H9 (cell line): ENCODE data around the gene MTA3. TPM values are rescaled to one million over a fixed set of nuclear protein-coding genes. Genes with fewer than 3 reads are reported as not detected.
"Not testable (repeated sequence)": the region's sequence is repeated elsewhere in the genome, so short reads cannot be mapped to it uniquely, and the experiment has no call there.

Experiments
- DNase-seq: peaks from one replicate; pipeline ENCODE4 v3.0.0-alpha.2; 2017
- H2AFZ ChIP-seq: one replicate; pipeline ENCODE4 v1.6.1; 2013; ENCODE audit warnings: mild to moderate bottlenecking, low read length, control low read depth, moderate library complexity
- H2AK5ac ChIP-seq: 2 replicates; pipeline ENCODE4 v1.6.1; 2013; ENCODE audit warnings: low read length, control low read depth, mixed read lengths; ENCODE audit not compliant: insufficient read length
- H2BK120ac ChIP-seq: one replicate; pipeline ENCODE4 v1.6.1; 2013; ENCODE audit warnings: low read depth, mild to moderate bottlenecking, low read length, control low read depth, inconsistent platforms; ENCODE audit not compliant: poor library complexity, severe bottlenecking
- H2BK12ac ChIP-seq: 2 replicates; pipeline ENCODE4 v1.6.1; 2013; ENCODE audit warnings: low read length, control low read depth, mixed read lengths, low read depth; ENCODE audit not compliant: insufficient read length
- H2BK15ac ChIP-seq: 2 replicates; pipeline ENCODE4 v1.6.1; 2013; ENCODE audit warnings: low read depth, low read length, control low read depth
- H2BK20ac ChIP-seq: one replicate; pipeline ENCODE4 v1.6.1; 2013; ENCODE audit warnings: low read depth, mild to moderate bottlenecking, low read length, control low read depth, inconsistent platforms; ENCODE audit not compliant: poor library complexity, severe bottlenecking
- H2BK5ac ChIP-seq: 2 replicates; pipeline ENCODE4 v1.6.1; 2013; ENCODE audit warnings: low read length, control low read depth, mixed read lengths; ENCODE audit not compliant: insufficient read length
- H3K14ac ChIP-seq: 2 replicates; pipeline ENCODE4 v1.6.1; 2013; ENCODE audit warnings: low read length, control low read depth; ENCODE audit not compliant: insufficient read depth
- H3K18ac ChIP-seq: 2 replicates; pipeline ENCODE4 v1.6.1; 2013; ENCODE audit warnings: low read depth, mild to moderate bottlenecking, mixed read lengths, low read length, control low read depth; ENCODE audit not compliant: insufficient read length
- H3K23ac ChIP-seq: 2 replicates; pipeline ENCODE4 v1.6.1; 2013; ENCODE audit warnings: low read length, control low read depth, mixed read lengths, low read depth; ENCODE audit not compliant: insufficient read length
- H3K23me2 ChIP-seq: 2 replicates; pipeline ENCODE4 v1.6.1; 2013; ENCODE audit warnings: low read depth, mild to moderate bottlenecking, mixed read lengths, low read length, control low read depth; ENCODE audit not compliant: insufficient read length, poor library complexity, severe bottlenecking
- H3K27ac ChIP-seq: 2 replicates; pipeline ENCODE4 v1.5.1; 2013; ENCODE audit warnings: low read length, control low read depth, mixed read lengths, low read depth; ENCODE audit not compliant: insufficient read length
- H3K27me3 ChIP-seq: 2 replicates; pipeline ENCODE4 v1.6.1; 2013; ENCODE audit warnings: low read length, control low read depth, inconsistent platforms; ENCODE audit not compliant: insufficient read depth
- H3K4ac ChIP-seq: 2 replicates; pipeline ENCODE4 v1.6.1; 2013; ENCODE audit warnings: low read depth, mild to moderate bottlenecking, control low read depth, inconsistent platforms, low read length, moderate library complexity
- H3K4me1 ChIP-seq: 2 replicates; pipeline ENCODE4 v1.6.1; 2013; ENCODE audit warnings: low read length, control low read depth, inconsistent platforms; ENCODE audit not compliant: insufficient read depth
- H3K4me2 ChIP-seq: 2 replicates; pipeline ENCODE4 v1.6.1; 2013; ENCODE audit warnings: low read length, control low read depth, mixed read lengths; ENCODE audit not compliant: insufficient read length, insufficient read depth
- H3K56ac ChIP-seq: 2 replicates; pipeline ENCODE4 v1.6.1; 2013; ENCODE audit warnings: low read depth, mild to moderate bottlenecking, mixed read lengths, low read length, control low read depth; ENCODE audit not compliant: insufficient read length
- H3K79me1 ChIP-seq: 2 replicates; pipeline ENCODE4 v1.6.1; 2013; ENCODE audit warnings: low read depth, mild to moderate bottlenecking, moderate library complexity, low read length, control low read depth, inconsistent platforms; ENCODE audit not compliant: insufficient read depth, poor library complexity, severe bottlenecking
- H3K79me2 ChIP-seq: 2 replicates; pipeline ENCODE4 v1.6.1; 2013; ENCODE audit warnings: low read length, control low read depth, inconsistent platforms; ENCODE audit not compliant: insufficient read depth
- H3K9ac ChIP-seq: 2 replicates; pipeline ENCODE4 v1.6.1; 2013; ENCODE audit warnings: low read length, control low read depth, mixed read lengths; ENCODE audit not compliant: insufficient read length; ENCODE audit errors: extremely low read depth
- H3K9me3 ChIP-seq: one replicate; pipeline ENCODE4 v1.6.1; 2013; ENCODE audit warnings: low read depth, low read length, inconsistent platforms; ENCODE audit not compliant: control insufficient read depth
- H3T11ph ChIP-seq: one replicate; pipeline ENCODE4 v1.6.1; 2013; ENCODE audit warnings: mild to moderate bottlenecking, low read length, control low read depth, inconsistent platforms
- H4K20me1 ChIP-seq: one replicate; pipeline ENCODE4 v1.6.1; 2013; ENCODE audit not compliant: control insufficient read depth, insufficient read length, insufficient read depth
- H4K5ac ChIP-seq: 2 replicates; pipeline ENCODE4 v1.6.1; 2013; ENCODE audit warnings: low read depth, mild to moderate bottlenecking, mixed read lengths, low read length, control low read depth; ENCODE audit not compliant: insufficient read length
- H4K8ac ChIP-seq: replicated peaks from 2 replicates; pipeline ENCODE4 v1.6.1; 2013; ENCODE audit warnings: low read length, control low read depth, mixed read lengths, low read depth; ENCODE audit not compliant: insufficient read length
- H4K91ac ChIP-seq: 2 replicates; pipeline ENCODE4 v1.6.1; 2013; ENCODE audit warnings: low read depth, mild to moderate bottlenecking, moderate library complexity, mixed read lengths, low read length, control low read depth; ENCODE audit not compliant: insufficient read length
- H3K27ac Mint-ChIP-seq, 3 experiments: 2 replicates in 2 of 3; 3 replicates in 1 of 3; pipeline ENCODE4 v1.8.0; 2020 to 2021; ENCODE audit warnings: mixed read lengths in 3 of 3, mild to moderate bottlenecking in 1 of 3, moderate library complexity in 1 of 3
- H3K27me3 Mint-ChIP-seq: 2 replicates; pipeline ENCODE4 v1.8.0; 2021; ENCODE audit warnings: low read depth, mild to moderate bottlenecking, moderate library complexity, mixed read lengths
- H3K36me3 Mint-ChIP-seq, 3 experiments: 2 replicates in 2 of 3; 3 replicates in 1 of 3; pipeline ENCODE4 v1.8.0; 2020 to 2021; ENCODE audit warnings: low read depth in 3 of 3, mixed read lengths in 3 of 3; ENCODE audit not compliant: insufficient read depth in 1 of 3
- H3K4me1 Mint-ChIP-seq, 2 experiments: 2 replicates each; pipeline ENCODE4 v1.8.0; 2020; ENCODE audit warnings: mixed read lengths in 2 of 2
- H3K4me3 Mint-ChIP-seq, 2 experiments: 2 replicates in 1 of 2; 3 replicates in 1 of 2; pipeline ENCODE4 v1.8.0; 2020 to 2021; ENCODE audit warnings: mild to moderate bottlenecking in 2 of 2, mixed read lengths in 2 of 2, moderate library complexity in 1 of 2
- H3K9me3 Mint-ChIP-seq, 2 experiments: 2 replicates in 1 of 2; 3 replicates in 1 of 2; pipeline ENCODE4 v1.8.0; 2020; ENCODE audit warnings: mild to moderate bottlenecking in 2 of 2, mixed read lengths in 2 of 2, moderate library complexity in 1 of 2
- WGBS: extraction: QIAGEN DNeasy Blood & Tissue Kit; methylation state at CpG from one replicate; pipeline ENCODE4 v1.1.7; 2013; ENCODE audit warnings: missing lambda C conversion rate, low lambda C conversion rate, mixed read lengths; ENCODE audit not compliant: insufficient read length; ENCODE audit errors: extremely low coverage; 5-methylcytosine and 5-hydroxymethylcytosine counted together
- total RNA-seq: library from RNA; stranded (reverse); gene quantifications from 2 replicates; pipeline ENCODE4 v1.2.1, GENCODE V29; 2021
- TF ChIP-seq, protein P1 (sequence below): fragments of 200-600 bp; sonication (generic); conservative IDR thresholded peaks from 3 replicates; pipeline ENCODE4 v1.8.0; 2021; ENCODE audit warnings: antibody characterized with exemption, mild to moderate bottlenecking

The MTA3 gene
- total RNA-seq, 1 experiment from 2014 or later, result 253 TPM

DNA sequence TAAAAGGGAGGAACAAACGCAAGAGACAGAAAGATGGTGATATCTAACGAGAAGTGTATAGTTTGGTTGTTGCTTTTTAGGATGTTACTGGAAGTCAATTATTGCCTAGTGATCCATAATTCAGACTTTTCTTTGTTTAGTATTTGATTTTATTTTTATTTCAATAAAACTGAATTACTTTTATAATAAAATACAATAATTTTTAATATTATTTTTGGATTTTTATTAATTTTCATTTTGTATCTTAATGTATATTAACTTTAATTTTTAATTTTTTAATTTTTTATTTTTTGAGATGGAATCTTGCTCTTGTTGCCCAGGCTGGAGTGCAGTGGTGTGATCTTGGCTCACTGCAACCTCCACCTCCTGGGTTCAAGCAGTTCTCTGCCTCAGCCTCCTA is 55.6 kb downstream of the MTA3 start:
- DNase-seq, result no peak
- Histone ChIP-seq H2BK120ac (no peak overlapping the region), H4K8ac (no peak overlapping the region), H3K4me2 (no peak overlapping the region), H2BK5ac (no peak overlapping the region), H3K14ac (no peak overlapping the region), H2BK20ac (no peak overlapping the region), H3K4ac (no peak overlapping the region), H3K9ac (no peak overlapping the region), H2BK12ac (no peak overlapping the region), H3K79me1 (peaks cover 7% of the 10 kb centered on the region), H3T11ph (no peak overlapping the region), H3K27me3 (no peaks in the 10 kb centered on the region), H3K9me3 (no peaks in the 10 kb centered on the region), H2AFZ (no peak overlapping the region), H3K18ac (no peak overlapping the region), H4K20me1 (no peaks in the 10 kb centered on the region), H3K23ac (no peak overlapping the region), H3K27ac (no peak overlapping the region), H2BK15ac (no peak overlapping the region), H3K4me1 (0 out of 2 replicates have a peak, but pooled peaks cover 2% of the 10 kb centered on the region), H4K91ac (no peak overlapping the region), H3K23me2 (no peaks in the 10 kb centered on the region), H3K56ac (no peak overlapping the region), H4K5ac (no peak overlapping the region), H3K79me2 (peaks cover 2% of the 10 kb centered on the region; the same call in 1 of the 2 replicates), H2AK5ac (no peak overlapping the region)
- Mint-ChIP-seq H3K9me3 (peaks cover 4 to 13% of the 10 kb centered on the region in 2 experiments; a peak in 3 of 5 replicates), H3K4me3 (no peak overlapping the region), H3K27me3 (no peaks in the 10 kb centered on the region), H3K4me1 (peaks cover 13 to 20% of the 10 kb centered on the region in 2 experiments), H3K36me3 (peaks cover 43 to 68% (median 64%) of the 10 kb centered on the region in 3 experiments), H3K27ac (peak overlapping the region in 2 of 3 experiments; percentile 50 to 75; a peak in 2 of 7 replicates)
- 100% methylated on average over 2 of the region's 2 CpGs for WGBS
- TF ChIP-seq, protein P1, sequence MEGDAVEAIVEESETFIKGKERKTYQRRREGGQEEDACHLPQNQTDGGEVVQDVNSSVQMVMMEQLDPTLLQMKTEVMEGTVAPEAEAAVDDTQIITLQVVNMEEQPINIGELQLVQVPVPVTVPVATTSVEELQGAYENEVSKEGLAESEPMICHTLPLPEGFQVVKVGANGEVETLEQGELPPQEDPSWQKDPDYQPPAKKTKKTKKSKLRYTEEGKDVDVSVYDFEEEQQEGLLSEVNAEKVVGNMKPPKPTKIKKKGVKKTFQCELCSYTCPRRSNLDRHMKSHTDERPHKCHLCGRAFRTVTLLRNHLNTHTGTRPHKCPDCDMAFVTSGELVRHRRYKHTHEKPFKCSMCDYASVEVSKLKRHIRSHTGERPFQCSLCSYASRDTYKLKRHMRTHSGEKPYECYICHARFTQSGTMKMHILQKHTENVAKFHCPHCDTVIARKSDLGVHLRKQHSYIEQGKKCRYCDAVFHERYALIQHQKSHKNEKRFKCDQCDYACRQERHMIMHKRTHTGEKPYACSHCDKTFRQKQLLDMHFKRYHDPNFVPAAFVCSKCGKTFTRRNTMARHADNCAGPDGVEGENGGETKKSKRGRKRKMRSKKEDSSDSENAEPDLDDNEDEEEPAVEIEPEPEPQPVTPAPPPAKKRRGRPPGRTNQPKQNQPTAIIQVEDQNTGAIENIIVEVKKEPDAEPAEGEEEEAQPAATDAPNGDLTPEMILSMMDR, result no peak

DNA sequence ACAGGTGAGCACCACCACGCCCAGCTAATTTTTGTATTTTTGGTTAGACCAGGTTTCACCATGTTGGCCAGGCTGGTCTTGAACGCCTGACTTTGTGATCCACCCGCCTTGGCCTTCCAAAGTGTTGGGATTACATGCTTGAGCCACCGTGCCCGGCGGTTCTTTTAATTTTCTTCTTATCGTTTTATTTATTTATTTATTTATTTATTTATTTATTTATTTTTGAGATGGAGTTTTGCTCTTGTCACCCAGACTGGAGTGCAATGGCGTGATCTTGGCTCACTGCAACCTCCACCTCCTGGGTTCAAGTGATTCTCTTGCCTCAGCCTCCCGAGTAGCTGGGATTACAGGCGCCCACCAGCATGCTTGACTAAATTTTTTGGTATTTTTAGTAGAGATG is 59.6 kb downstream of the MTA3 start:
- H4K8ac ChIP-seq, H3K56ac ChIP-seq, H3K23ac ChIP-seq, H2BK120ac ChIP-seq, H2AK5ac ChIP-seq, H3K23me2 ChIP-seq, H3K4me2 ChIP-seq, H3K9me3 ChIP-seq, H4K91ac ChIP-seq, H3K79me2 ChIP-seq, H3K9me3 Mint-ChIP-seq, H3K27me3 ChIP-seq, H2AFZ ChIP-seq, H3T11ph ChIP-seq, H3K4me3 Mint-ChIP-seq, H2BK5ac ChIP-seq, H3K27ac ChIP-seq, DNase-seq, H4K5ac ChIP-seq, H3K79me1 ChIP-seq, H3K9ac ChIP-seq, H2BK15ac ChIP-seq, H4K20me1 ChIP-seq, H3K4me1 ChIP-seq, H3K27me3 Mint-ChIP-seq, H3K27ac Mint-ChIP-seq, H2BK12ac ChIP-seq, H3K4ac ChIP-seq, H2BK20ac ChIP-seq, H3K14ac ChIP-seq, H3K18ac ChIP-seq: not testable (repeated sequence)
- no CpG with 5 or more reads among the region's 10 CpGs for WGBS
- Mint-ChIP-seq H3K4me1 (peaks cover 7 to 21% of the 10 kb centered on the region in 2 experiments), H3K36me3 (peaks cover 12 to 45% (median 39%) of the 10 kb centered on the region in 3 experiments; a peak in 6 of 7 replicates)
